Measurements from ENCODE around the gene LRRC49.

The LRRC49 gene, protein sequence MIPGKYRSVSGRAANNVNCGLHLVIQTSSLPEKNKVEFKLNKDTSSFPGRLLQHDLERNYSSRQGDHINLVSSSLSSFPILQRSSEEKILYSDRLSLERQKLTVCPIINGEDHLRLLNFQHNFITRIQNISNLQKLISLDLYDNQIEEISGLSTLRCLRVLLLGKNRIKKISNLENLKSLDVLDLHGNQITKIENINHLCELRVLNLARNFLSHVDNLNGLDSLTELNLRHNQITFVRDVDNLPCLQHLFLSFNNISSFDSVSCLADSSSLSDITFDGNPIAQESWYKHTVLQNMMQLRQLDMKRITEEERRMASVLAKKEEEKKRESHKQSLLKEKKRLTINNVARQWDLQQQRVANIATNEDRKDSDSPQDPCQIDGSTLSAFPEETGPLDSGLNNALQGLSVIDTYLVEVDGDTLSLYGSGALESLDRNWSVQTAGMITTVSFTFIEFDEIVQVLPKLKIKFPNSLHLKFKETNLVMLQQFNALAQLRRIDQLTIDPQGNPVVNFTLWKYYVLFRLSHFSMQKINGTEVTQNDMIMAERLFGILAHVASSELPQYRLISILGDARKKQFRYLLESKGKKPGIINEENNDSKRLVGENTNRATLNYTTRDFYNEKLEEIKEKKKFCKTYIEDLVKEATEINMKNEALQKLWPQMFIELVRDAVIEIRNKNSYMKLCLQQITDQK

DNA sequence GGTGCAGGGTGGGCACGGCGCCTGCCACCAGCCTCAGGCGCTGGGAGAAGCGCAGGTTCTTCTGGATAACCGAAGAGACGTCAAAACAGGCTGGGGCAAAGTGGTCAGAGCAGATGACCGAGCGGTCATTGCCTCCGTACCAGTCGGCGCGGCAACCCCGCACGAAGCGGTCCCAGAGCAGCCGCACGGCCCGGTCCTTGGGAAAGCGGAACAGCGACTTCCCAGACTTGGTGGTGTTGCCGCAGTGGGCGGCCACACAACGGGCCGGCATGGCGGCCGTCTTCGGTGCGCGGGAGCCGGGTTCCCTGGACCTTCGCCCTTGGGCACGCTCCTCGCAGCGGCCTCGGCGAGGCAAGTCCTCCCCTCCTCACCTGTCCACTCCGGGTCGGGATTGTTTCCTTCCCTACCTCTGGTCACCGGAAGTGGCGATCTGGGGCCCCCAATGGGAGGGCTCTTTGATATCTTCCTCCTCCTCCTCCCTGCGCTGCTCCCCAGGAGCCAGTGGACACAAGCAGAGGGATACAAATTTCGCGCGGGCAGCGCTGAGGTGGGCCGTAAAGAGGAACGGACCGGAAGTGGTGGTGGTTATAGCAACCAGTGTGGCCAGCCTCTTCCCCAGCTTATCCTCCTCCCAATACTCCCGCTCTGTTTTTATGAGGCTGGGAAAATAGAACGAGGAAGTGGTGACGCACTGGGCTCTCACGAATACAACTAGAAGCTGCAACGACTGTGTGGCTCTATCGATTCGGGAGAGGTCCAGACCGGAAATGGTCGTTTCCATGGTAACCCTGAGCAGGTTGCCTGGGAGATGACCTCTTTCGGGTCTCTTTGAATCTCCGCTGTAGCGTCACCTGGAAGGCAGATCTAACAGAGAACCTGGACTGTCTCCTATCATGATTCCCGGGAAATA lies at the start of gene LRRC49, which contains the start of gene THAP10:
Gene LRRC49, plus strand, starts transcription at position 825 of the 910 bp plus-strand sequence. Its CDS starts 69 bp downstream, at position 894.
Gene THAP10, minus strand, starts transcription at position 432 of the 910 bp plus-strand sequence. Its CDS starts 161 bp downstream, at position 271.
- H3K27me3 ChIP-seq (ENCODE audit: control insufficient read depth, insufficient read depth, low read length): no peaks in the 10 kb centered on the region
- H3K9me3 ChIP-seq (ENCODE audit: control insufficient read depth, insufficient read depth, low read length): no peaks in the 10 kb centered on the region
- peak within 1 kb of the TSS; percentile 73 for H3K9ac ChIP-seq (ENCODE audit: low read depth, low read length)
- H3K4me1 ChIP-seq (ENCODE audit: control insufficient read depth, insufficient read depth, low read length): peaks cover 6% of the 10 kb centered on the region; the same call in 1 of the 2 replicates
- peak within 1 kb of the TSS; percentile 87 for H3K27ac ChIP-seq (ENCODE audit: low read depth, low read length)
- H3K4me3 ChIP-seq (ENCODE audit: low read depth, low read length): peak within 1 kb of the TSS; percentile 95
- H3K36me3 ChIP-seq (ENCODE audit: control insufficient read depth, insufficient read depth, low read length): no peaks in the 10 kb centered on the region

DNA sequence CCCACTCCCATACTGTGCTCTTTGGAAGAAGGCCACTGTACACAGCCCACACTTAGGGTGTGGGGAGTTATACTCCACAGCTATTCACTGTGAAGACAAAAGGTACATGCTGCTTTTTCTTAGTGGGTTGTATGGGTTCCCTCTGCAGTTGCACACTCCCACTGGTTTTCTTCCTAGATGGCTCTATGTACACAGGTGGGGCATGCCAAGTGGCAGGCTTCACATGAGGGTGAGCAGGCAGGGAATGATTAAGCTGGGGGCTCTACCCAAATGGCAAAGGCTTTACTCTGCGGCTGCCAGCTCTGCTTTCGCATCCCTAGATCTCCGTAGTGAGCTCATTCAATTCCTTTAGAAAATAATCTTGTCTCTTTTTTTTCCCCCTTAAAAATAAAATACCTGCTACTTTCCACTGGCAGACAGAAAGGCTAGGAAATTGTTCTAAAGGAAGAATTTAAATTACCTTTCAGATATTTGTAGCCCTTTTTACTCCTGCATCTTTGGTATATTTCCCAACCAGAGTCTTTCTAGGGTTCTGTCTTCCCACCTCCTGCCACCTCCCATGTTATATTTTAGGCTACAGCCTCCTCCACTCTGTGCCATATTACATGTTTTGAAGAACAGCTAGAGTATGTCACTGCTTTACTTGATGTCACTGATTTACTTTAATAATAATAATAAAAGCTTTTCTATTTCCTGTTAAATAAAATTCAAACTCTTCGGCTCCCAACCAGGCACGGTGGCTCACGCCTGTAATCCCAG lies 46.8 kb upstream of the LRRC49 start:
- Histone ChIP-seq H3K4me1 (ENCODE audit: control insufficient read depth, insufficient read depth, low read length) (no peaks in the 10 kb centered on the region), H3K36me3 (ENCODE audit: control insufficient read depth, insufficient read depth, low read length) (0 out of 2 replicates have a peak, but pooled peaks cover 4% of the 10 kb centered on the region), H3K9ac (ENCODE audit: low read depth, low read length) (no peak overlapping the region), H3K4me3 (ENCODE audit: low read depth, low read length) (no peak overlapping the region), H3K27me3 (ENCODE audit: control insufficient read depth, insufficient read depth, low read length) (no peaks in the 10 kb centered on the region), H3K9me3 (ENCODE audit: control insufficient read depth, insufficient read depth, low read length) (no peaks in the 10 kb centered on the region), H3K27ac (ENCODE audit: low read depth, low read length) (no peak overlapping the region)

DNA sequence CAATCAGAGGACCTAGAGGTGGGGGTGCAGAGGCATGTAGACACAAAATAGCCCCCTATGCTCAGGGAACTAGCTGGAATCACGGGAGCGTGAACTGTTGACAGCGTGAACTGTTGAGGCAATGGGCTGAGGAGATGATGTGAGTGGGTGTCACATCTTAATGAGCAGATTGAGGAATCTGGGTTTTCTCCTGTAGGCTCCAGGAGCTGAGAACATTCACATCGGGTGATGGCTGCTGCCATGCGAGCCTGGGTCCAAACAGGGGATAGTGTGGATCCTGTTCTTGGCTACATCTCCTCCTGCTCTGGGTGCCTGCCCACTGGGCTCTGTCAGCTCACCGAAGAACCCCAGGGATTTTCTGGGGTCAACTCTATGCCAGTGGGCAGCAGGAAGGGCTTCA lies 40.7 kb upstream of the LRRC49 start:
- H3K4me3 ChIP-seq (ENCODE audit: low read depth, low read length): no peak overlapping the region
- 0 out of 2 replicates have a peak, but pooled peaks cover 9% of the 10 kb centered on the region for H3K36me3 ChIP-seq (ENCODE audit: control insufficient read depth, insufficient read depth, low read length)
- H3K9ac ChIP-seq (ENCODE audit: low read depth, low read length): no peak overlapping the region
- no peak overlapping the region for H3K27ac ChIP-seq (ENCODE audit: low read depth, low read length)
- H3K27me3 ChIP-seq (ENCODE audit: control insufficient read depth, insufficient read depth, low read length): 0 out of 2 replicates have a peak, but pooled peaks cover 6% of the 10 kb centered on the region
- H3K9me3 ChIP-seq (ENCODE audit: control insufficient read depth, insufficient read depth, low read length): no peaks in the 10 kb centered on the region
- peaks cover 8% of the 10 kb centered on the region for H3K4me1 ChIP-seq (ENCODE audit: control insufficient read depth, insufficient read depth, low read length)

DNA sequence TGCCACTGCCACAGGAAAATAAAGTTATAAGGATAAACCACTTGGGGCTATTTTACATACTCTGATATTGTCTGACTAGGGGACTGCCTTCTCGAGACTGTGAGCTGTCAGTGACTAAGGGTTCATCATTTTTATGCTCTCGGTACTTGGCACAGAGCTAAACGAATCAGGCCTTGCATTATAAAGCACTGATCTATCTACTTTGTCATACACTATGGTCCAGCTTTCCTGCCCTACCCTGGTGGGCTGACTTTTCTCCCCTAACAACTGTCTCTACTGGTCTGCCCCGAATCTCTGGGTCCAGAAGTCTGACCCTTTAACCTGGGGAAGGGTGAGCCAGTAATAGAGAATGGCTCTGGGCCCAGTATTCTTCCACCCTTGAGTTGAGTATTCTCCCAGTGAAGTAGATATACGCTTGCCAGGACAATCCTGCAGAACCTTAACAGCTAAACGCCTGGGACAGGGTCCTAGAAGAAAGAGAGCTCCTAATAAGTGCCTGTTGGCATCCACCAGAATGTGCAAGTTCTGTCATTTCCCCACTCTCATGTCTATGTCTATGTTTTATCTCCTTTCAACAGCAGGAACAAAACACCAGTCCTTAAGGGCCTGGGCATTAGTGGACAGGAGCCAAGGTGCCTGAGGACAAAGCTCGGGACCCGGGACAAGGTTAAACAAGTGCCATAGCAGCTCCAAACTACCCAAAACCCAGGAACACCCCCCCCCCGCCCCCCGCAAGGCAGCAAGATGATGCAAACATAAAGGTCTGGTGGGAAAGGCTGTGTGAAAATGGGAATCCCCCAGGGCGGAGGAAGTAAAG lies 39.9 kb upstream of the LRRC49 start:
- H3K27me3 ChIP-seq (ENCODE audit: control insufficient read depth, insufficient read depth, low read length): 0 out of 2 replicates have a peak, but pooled peaks cover 6% of the 10 kb centered on the region
- no peak overlapping the region for H3K9ac ChIP-seq (ENCODE audit: low read depth, low read length)
- peak overlapping the region; percentile 28 for H3K27ac ChIP-seq (ENCODE audit: low read depth, low read length)
- H3K36me3 ChIP-seq (ENCODE audit: control insufficient read depth, insufficient read depth, low read length): 0 out of 2 replicates have a peak, but pooled peaks cover 9% of the 10 kb centered on the region
- H3K4me3 ChIP-seq (ENCODE audit: low read depth, low read length): peak overlapping the region; percentile 71
- no peaks in the 10 kb centered on the region for H3K9me3 ChIP-seq (ENCODE audit: control insufficient read depth, insufficient read depth, low read length)
- peaks cover 8% of the 10 kb centered on the region for H3K4me1 ChIP-seq (ENCODE audit: control insufficient read depth, insufficient read depth, low read length)

DNA sequence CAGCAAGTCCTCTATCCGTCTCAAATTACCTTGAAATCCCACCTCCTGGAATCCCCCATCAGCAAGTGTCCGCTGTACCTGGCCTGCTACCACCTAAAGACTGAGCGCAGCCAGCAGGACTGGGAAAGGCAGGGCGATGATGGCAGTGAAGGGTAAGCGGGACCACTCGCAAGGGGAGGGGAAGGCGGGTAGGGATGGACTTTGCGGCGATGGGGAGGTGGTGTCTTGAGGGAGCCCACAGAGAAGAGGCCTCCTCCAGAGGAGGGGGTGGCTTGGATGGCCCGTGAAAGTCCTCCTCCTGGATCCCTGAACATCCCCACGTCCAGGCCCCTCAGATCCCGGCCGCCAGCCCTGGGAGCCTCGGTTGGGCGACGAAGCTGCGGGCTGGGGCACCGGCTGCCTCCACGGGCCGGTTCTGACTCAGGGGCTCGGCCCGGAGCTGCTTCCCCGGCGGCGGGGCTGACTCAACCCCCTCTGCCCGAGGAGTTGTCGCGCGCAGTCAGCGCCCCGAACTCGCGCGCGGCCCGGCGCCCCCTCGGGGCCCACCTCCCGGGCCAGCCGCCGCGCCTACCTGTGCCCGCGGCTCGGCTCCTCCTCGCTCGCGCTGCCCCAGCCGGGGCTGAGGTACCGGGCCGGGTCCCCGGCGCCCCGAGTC lies 39.2 kb upstream of the LRRC49 start:
- Histone ChIP-seq H3K4me3 (ENCODE audit: low read depth, low read length) (peak overlapping the region; percentile 71), H3K27ac (ENCODE audit: low read depth, low read length) (peak overlapping the region; percentile 28)

DNA sequence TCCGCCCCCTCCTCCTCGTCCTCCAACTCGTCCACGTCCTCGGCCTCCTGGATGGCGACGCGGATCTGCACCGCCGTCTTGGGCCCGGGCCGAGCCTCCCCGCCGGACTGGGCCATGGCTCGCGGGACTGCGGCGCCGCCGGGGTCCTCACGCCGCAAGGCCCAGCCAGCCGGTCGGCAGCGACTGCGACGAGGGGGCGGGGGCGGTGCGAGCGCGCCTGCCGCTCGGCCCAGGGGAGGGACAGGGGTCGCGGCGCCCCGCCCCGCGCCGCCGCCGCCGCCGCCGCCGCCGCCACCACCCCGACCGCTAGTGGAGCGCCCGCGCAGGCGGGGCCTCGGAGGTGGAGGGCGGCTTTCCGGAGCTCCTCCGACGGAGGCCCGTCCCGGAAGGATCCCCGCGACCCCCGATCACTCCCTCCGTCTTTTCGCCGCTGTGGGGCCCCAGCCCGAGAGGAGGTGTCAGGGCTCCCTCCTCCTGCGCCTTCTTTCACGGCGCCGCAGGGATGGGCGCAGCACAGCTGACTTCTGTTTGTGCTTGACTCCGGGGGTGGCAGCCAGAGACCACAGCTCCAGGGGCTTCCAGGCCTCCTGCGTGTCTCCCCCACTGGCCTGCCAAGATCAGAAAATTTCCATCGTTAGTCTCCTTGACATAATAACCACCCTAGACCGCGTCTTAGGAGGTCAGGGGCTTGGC lies 38.5 kb upstream of the LRRC49 start, which contains the start of gene LARP6:
Gene LARP6, minus strand, starts transcription at position 185 of the 693 bp plus-strand sequence. Its CDS starts 69 bp downstream, at position 116.
- Histone ChIP-seq H3K4me1 (ENCODE audit: control insufficient read depth, insufficient read depth, low read length) (peaks cover 8% of the 10 kb centered on the region), H3K36me3 (ENCODE audit: control insufficient read depth, insufficient read depth, low read length) (0 out of 2 replicates have a peak, but pooled peaks cover 9% of the 10 kb centered on the region), H3K27me3 (ENCODE audit: control insufficient read depth, insufficient read depth, low read length) (0 out of 2 replicates have a peak, but pooled peaks cover 6% of the 10 kb centered on the region), H3K9me3 (ENCODE audit: control insufficient read depth, insufficient read depth, low read length) (no peaks in the 10 kb centered on the region), H3K9ac (ENCODE audit: low read depth, low read length) (peak within 1 kb of the TSS; percentile 41), H3K27ac (ENCODE audit: low read depth, low read length) (peak within 1 kb of the TSS; percentile 28), H3K4me3 (ENCODE audit: low read depth, low read length) (peak within 1 kb of the TSS; percentile 71)

More for the DNA sequence above, 39.2 kb upstream of the LRRC49 start:
- H3K36me3 ChIP-seq (ENCODE audit: control insufficient read depth, insufficient read depth, low read length): 0 out of 2 replicates have a peak, but pooled peaks cover 9% of the 10 kb centered on the region
- no peaks in the 10 kb centered on the region for H3K9me3 ChIP-seq (ENCODE audit: control insufficient read depth, insufficient read depth, low read length)
- peak overlapping the region; percentile 13; the same call in 1 of the 2 replicates for H3K9ac ChIP-seq (ENCODE audit: low read depth, low read length)
- peaks cover 8% of the 10 kb centered on the region for H3K4me1 ChIP-seq (ENCODE audit: control insufficient read depth, insufficient read depth, low read length)
- H3K27me3 ChIP-seq (ENCODE audit: control insufficient read depth, insufficient read depth, low read length): 0 out of 2 replicates have a peak, but pooled peaks cover 6% of the 10 kb centered on the region

DNA sequence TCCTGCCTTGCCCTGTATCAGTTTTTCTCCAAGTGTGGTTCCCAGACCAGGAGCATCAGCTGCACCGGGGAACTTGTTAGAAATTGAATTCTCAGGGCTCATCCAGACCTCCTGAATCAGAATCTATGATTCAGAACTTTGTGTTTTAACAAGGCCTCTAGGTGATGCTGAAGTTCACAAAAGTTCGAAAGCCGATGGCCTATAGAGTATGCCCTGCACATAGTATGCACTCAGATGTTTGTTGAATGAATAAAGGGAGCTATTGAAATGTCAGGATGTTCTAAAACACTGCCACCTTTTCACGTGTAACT lies 38.0 kb upstream of the LRRC49 start:
- H3K9ac ChIP-seq (ENCODE audit: low read depth, low read length): peak overlapping the region; percentile 41; the same call in 1 of the 2 replicates
- no peaks in the 10 kb centered on the region for H3K9me3 ChIP-seq (ENCODE audit: control insufficient read depth, insufficient read depth, low read length)

DNA sequence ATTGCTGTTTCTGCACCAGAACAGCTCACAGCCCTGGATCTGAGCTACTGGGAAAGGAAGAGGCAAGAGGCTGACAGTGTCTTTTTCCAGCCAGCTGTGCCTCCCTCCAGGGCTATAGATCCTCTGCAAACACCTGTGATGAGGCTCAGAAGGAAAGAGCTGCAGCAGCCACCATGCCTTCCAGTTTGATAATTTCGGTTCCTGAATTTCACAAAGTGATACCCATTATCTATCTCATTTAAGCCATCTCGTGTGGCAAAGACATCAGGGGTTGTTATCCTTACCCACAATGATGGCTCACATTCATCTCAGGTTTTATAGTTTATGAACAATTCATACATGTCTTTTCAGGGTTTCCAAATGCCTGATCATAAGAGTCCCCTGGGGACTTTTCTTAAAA lies 36.9 kb upstream of the LRRC49 start:
- no peak overlapping the region for H3K27ac ChIP-seq (ENCODE audit: low read depth, low read length)
- H3K9me3 ChIP-seq (ENCODE audit: control insufficient read depth, insufficient read depth, low read length): no peaks in the 10 kb centered on the region
- no peak overlapping the region for H3K9ac ChIP-seq (ENCODE audit: low read depth, low read length)
- 0 out of 2 replicates have a peak, but pooled peaks cover 4% of the 10 kb centered on the region for H3K36me3 ChIP-seq (ENCODE audit: control insufficient read depth, insufficient read depth, low read length)
- peaks cover 8% of the 10 kb centered on the region for H3K4me1 ChIP-seq (ENCODE audit: control insufficient read depth, insufficient read depth, low read length)
- H3K27me3 ChIP-seq (ENCODE audit: control insufficient read depth, insufficient read depth, low read length): 0 out of 2 replicates have a peak, but pooled peaks cover 6% of the 10 kb centered on the region
- H3K4me3 ChIP-seq (ENCODE audit: low read depth, low read length): no peak overlapping the region

More for the DNA sequence above, 38.0 kb upstream of the LRRC49 start:
- Histone ChIP-seq H3K27ac (ENCODE audit: low read depth, low read length) (no peak overlapping the region), H3K4me3 (ENCODE audit: low read depth, low read length) (peak overlapping the region; percentile 71), H3K36me3 (ENCODE audit: control insufficient read depth, insufficient read depth, low read length) (0 out of 2 replicates have a peak, but pooled peaks cover 9% of the 10 kb centered on the region), H3K27me3 (ENCODE audit: control insufficient read depth, insufficient read depth, low read length) (0 out of 2 replicates have a peak, but pooled peaks cover 6% of the 10 kb centered on the region), H3K4me1 (ENCODE audit: control insufficient read depth, insufficient read depth, low read length) (peaks cover 8% of the 10 kb centered on the region)
